Activated T-helper 1 cell treated with anti-CD3 and anti-CD28 coated beads, Interleukin-2, amount 50 U/mL, for 16 hours (primary cell): ENCODE results near the gene NCEH1.

Experiments used
- DNase-seq, 2 donors: peaks; one replicate each; pipeline ENCODE4 v3.0.0-alpha.2; 2020; ENCODE audit warnings: low read depth in 1 of 2, low spot score in 1 of 2

Gene NCEH1

DNA sequence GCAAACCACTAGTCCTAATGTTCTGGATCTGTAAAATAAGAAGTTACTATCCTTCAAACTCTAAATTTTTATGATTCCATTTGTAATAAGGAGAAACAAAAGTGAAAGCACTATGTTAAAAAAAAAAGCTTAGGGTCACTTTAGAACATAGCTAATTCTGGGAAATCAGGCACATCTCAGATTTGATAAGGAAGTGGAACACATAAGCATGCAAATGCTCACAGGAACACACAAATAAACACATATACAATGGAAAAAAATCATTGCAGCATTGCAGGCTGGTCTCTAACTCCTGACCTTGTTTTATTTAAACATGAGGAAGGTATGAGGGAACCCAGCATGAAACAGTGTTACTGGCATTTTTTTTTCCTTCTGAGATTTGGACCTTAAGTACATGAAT, 124.4 kb downstream of the NCEH1 start:
- DNase-seq: no peak

GRCh38 chr3:172585954-172586353, 124.9 kb downstream of the NCEH1 start:
- DNase-seq: no peak

DNA sequence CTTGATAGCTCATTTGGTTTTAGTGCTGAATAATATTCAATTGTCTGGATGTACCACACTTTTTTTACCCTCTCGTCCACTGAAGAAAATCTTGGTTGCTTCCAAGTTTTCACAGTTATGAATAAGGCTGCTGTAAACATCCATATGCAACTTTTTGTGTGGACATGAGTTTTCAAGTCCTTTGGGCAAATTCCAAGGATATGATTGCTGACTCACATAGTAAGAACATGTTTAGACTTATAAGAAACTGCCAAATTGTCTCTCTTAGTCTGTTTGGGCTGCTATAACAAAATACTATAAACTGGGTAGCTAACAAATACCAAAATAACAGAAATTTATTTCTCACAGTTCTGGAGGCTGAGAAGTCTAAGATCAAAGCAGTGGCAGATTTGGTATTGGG, 128.2 kb downstream of the NCEH1 start:
- no peak for DNase-seq

GRCh38 chr3:172581757-172582166, 129.1 kb downstream of the NCEH1 start:
- DNase-seq: no peak

- no peak for DNase-seq
These were observed 130.0 kb downstream of the NCEH1 start for GRCh38 chr3:172580680-172581401.
